HS-5 (cell line): ENCODE data around the gene KRTAP10-9.
"Not testable (repeated sequence)": the region's sequence is repeated elsewhere in the genome, so short reads cannot be mapped to it uniquely, and the experiment has no call there.

Source experiments
- DNase-seq: peaks from one replicate; pipeline ENCODE4 v3.0.0-alpha.2; 2012; ENCODE audit warnings: low read depth

KRTAP10-9 gene

DNA sequence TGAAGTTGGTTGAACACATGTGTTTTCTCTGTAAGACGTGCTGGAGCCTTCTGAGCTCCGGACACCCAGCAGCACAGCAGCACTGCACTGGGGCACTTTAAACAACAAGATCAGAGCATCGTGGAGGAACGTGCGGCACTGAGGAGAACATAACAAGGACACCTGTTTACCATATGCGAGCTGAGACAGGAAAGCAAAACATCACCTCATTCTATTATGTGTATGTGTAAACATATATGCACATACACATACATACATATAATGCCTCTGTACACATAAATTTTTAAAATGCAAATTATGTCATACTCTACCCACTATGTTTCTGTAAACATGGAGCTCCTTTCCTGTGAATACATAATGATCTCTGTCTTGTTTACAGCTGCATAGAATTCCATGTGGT lies 31.4 kb upstream of the KRTAP10-9 start:
- no peak for DNase-seq

DNA sequence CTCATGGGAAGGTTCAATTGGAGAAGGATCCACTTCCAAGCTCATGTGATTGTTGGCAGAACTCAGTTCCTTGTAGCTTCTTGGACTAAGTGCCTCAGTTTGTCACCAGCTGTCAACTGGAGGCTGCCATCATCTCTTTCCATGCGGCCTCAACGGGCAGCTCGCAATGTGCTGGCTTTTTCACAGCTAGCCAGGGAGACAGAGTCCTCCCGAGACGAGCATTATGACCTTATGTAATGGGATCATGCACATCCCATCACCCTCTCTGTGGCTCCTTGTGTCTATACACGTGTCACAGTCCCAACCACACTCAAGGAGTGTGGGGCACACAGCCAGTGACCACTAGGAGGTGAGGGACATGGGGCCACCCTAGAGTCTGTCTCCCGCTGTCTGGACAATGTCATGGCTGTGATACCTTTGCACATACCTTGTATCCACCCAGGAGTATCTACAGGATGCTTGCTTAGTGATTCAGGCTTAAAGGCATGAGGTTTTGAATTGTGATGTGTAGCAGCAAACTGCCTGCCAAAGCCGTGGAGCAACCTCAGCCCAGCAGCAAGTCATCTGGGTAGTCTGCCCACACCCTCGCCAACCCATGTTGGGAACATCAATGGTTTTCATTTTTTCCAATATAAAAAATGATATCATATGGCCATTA lies 30.7 kb upstream of the KRTAP10-9 start:
- no peak for DNase-seq

DNA sequence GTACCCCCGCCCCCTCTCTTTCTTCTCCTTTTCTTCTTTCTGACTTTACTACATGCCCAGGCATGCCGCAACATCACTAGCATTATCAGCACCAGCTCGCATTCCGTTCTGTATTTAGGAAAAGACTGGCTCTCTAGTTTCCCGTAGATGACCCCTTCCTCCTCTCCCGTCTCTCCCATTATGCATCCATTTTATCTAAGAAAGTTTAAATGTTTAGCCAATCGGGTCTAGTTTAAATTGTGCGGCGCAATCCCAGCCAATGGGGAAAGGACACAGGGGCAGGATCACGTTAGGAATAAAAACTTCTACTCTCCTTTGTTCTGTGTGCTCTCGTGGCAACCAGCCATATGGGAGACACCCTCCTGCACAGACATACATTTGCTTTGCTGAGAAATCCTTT lies 28.8 kb upstream of the KRTAP10-9 start:
- no peak for DNase-seq

DNA sequence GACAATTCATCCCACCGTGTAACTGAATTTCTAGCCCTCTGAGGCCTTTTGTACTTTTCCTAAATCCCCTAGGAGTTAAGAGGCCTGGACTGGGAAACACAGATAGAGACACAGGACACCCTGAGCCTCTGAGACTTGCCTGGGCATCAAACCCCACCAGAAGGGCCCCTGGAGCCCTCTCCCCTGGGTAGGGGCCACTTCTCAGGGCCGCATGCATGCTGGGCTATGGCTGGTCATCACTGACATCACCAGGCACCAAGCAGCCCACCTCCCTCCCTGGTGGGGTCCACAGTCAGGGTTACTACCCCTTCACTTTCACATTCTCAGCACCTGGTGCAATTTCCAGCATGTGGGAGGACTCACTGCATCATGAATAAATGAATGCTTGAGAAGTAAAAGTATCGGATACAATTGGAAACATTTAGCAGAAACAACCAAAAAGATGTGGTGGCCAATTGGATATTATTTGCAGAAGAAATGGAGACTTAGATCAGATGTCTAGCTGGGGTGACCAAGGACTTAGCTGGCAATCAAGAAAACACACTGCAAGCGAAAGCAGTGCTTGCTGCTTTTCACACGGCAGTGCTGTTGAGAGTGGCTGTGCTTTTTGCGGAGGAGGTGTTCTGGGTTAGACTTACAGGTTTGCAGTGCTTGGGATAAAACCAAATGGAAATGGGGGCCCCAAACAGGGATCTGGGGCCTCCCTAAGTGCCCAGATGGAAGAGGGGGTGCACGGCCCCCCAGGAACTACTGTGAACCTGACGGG lies 27.4 kb upstream of the KRTAP10-9 start:
- DNase-seq = no peak

DNA sequence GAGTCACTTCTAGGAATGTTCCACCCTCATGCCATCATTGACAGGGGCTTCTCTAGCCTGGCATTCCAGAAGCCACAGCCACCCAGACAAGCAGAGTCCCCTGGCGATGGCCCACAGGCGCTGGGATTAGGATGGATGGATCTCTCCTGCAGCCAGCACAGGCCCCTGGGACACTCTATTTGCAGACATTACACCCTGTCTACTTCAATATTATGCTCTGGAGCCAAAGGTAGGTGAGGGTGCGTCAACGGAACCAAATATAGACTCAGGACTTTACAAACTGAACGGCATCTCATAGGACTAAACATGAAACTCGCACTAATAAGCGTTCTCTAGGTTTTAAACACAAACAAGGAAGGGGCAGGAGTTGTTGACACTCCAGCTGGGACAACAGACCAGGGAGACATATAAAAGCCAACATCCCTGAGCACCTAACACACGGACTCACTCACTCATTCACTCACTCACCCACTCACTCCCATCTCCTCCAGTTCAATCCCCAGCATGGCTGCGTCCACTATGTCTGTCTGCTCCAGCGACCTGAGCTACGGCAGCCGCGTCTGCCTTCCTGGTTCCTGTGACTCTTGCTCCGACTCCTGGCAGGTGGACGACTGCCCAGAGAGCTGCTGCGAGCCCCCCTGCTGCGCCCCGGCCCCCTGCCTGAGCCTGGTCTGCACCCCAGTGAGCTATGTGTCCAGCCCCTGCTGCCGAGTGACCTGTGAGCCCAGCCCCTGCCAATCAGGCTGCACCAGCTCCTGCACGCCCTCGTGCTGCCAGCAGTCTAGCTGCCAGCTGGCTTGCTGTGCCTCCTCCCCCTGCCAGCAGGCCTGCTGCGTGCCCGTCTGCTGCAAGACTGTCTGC lies 26.5 kb upstream of the KRTAP10-9 start, which contains the start of gene KRTAP10-7:
TSS of gene KRTAP10-7 (plus strand) at position 480 of the 861 bp plus-strand sequence. CDS start at position 505, 25 bp downstream.
- DNase-seq = not testable (repeated sequence)

DNA sequence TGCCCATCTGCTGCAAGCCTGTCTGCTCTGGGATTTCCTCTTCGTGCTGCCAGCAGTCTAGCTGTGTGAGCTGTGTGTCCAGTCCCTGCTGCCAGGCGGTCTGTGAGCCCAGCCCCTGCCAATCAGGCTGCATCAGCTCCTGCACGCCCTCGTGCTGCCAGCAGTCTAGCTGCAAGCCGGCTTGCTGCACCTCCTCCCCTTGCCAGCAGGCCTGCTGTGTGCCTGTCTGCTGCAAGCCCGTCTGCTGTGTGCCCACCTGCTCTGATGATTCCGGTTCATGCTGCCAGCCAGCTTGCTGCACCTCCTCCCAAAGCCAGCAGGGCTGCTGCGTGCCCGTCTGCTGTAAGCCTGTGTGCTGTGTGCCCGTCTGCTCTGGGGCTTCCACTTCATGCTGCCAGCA lies 25.8 kb upstream of the KRTAP10-9 start:
- DNase-seq = not testable (repeated sequence)

DNA sequence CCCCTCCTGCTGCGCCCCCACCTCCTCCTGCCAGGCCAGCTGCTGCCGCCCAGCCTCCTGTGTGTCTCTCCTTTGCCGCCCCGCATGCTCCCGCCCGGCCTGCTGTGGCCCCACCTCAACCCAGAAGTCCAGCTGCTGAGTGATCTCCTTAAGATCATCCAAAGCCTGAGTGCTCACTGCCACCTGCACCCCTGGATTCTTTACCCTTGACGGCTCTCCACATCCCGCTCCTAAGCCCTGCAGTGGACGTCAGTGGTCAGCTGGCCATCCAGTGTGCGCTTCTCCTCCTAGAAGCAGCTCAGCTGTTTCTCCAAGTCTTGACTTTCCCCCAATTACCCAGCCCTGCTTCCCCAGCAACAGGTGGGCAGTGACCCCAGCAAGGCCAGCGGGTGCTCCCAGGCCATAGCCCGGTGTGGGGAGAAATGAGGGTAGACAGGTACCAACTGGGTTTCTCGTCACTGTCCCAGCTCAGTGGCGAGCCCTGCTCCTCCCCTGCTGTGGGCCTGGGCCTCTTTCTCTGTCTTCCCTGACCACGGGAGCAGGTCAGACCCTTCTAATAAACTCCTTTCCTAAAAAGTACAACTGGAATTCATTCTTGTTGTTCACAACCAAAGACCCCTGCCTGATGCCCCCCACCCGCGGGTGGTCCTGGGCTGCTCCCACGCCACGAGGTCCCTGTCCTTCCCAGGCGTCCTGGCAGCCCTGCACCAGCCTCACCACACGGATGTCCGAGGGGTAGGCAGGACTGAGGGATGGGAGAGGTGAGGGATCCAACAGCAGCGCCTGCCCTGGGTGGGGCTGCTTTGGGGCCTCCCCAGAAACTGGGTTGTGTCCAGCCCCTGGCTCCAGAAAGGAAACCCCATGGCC lies 25.1 kb upstream of the KRTAP10-9 start:
- DNase-seq = no peak

DNA sequence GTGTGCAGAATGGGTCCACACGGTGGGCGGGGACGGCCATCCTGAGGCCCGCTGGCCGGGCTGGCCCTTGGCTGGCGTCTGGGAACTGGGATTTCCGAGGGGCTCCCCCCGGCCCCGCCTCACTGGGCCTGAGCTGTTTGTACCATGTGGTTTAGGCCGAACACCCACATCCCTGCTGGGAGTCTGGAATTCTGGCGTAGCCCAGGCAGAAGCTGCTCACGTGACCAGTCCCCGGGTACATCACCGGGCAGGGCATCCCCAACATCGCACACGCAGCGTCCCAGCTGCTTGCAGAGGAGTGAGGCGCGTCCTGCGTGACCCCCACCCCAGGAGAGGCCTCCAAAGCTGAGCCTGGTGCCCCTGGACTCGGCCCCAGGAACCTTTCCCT lies 24.4 kb upstream of the KRTAP10-9 start:
- no peak for DNase-seq

DNA sequence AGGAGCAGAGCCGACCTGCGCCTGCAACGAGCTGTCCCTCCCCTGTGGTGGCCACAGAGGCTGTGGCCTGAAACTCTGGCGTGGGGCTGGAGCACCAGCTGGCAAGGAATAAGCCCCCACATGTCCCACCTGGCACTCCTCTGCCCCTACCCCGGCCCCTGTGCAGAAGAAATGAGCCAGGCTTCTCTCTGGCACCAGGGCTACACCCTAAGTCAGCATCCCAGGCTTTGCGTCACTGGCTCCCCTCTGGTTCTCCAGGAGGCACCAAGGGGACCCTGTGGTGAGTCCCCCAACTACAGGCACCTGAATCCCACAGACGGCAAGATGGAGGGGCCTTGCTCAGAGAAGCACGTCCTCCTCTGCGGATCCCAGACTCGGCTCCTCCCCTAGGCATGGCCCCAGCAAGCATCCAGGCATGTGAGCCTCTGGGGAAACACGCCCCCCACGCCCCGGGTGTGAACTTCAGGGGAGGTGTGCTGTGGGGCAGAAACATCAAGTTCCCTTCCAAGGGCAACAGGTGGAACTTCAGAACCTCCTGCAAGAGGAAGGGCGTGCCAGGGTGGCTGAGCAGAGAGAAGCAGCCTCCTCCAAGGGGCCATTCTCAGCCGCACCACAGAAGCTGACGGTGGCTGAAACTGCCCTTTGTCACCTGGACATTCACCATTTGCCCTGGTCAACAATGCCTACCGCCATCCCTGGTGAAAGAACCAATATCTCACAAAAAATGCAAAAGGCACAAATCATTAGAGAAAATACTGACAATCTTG lies 23.6 kb upstream of the KRTAP10-9 start:
- DNase-seq = no peak

DNA sequence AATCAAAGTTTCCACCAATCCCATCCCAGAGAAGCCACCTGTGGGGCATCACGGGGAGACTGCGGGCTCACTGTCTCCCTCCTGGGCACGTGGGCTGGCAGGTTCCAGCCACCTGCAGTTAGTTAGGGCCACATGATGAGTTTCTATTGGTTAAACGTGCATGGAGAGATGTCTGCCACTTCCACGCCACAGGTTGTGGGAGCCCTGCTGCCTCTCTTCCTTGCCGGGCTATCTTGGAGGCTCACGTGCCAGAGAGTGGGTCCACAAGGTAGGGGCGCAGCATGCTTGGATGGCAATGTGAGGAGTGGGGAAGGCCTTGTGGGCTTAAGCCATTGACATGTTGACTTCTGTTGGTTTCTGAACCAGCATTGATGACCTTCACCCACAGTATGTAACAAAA lies 23.0 kb upstream of the KRTAP10-9 start:
- DNase-seq = no peak

DNA sequence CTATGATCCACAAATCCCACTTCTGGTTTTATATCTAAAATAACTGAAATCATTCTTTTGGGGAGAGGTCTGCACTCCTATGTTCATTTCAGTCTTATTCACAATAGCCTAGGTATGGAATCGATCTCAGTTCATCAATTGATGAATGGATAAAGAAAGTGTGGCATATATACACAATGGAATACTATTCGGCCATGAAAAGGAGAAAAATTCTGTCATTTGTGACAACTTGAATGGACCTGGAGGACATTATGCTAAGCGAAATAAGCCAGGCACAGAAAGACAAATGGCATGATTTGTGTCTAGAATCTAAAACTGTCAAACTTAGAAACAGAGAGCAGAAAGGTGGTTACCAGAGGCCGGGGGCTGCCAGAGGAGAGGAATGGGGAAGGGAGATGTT lies 20.4 kb upstream of the KRTAP10-9 start:
- no peak for DNase-seq

DNA sequence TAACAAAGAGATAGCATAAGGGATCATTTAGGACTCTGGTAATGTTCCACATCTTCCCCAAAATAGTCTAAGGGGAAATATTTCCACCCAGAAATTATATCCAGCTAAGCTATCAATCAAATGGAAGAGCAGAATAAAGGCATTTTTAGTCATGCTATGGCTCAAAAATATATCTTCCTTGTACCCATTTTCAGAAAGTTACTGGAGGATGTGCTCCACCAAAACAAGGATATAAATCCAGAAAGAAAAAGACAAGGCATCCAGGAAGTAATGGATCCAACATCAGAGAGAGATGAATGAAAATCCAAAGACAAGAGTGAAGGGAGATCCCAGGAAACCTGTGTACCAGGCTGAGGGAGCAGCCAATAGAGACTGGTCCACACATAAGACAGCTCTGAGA lies 17.7 kb upstream of the KRTAP10-9 start:
- DNase-seq = no peak

DNA sequence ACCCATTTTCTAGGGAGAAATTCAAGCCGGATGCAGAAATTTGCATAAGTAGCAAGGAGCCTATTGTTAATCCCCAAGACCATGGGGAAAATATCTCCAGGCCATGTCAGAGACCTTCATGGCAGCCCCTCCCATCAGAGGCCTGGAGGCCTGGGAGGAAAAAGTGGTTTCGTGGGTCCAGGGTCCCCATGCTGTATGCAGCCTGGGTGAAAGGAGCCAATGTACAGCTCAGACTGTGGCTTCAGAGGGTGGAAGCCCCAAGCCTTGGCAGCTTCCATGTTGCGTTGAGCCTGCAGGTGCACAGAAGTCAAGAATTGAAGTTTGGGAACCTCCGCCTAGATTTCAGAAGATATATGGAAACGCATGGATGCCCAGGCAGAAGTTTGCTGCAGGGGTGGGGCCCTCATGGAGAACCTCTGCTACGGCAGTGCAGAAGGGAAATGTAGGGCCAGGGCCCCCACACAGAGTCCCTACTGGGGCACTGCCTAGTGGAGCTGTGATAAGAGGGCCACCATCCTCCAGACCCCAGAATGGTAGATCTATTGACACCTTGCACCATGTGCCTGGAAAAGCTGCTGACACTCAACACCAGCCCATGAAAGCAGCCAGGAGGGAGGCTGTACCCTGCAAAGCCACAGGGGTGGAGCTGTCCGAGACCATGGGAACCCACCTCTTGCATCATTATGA lies 16.6 kb upstream of the KRTAP10-9 start:
- not testable (repeated sequence) for DNase-seq

DNA sequence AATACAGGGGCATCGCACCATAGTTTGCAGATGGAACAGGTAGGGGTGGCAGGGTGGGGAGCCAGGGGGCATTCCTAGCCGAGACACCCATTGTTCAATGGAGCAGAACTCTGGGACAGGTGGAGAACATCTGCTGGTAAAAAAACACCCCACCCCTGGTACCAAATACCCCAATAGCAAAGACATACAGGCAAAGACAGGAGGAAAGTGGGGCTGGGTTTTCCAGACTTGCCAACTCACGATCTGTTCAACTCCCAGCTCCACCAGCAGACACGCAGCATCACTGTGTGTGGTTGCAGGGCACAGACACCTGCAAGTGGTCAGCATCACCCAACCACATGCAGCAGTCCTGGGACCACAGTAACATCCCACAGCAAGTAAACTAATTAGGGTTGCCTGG lies 15.3 kb upstream of the KRTAP10-9 start:
- DNase-seq = no peak

DNA sequence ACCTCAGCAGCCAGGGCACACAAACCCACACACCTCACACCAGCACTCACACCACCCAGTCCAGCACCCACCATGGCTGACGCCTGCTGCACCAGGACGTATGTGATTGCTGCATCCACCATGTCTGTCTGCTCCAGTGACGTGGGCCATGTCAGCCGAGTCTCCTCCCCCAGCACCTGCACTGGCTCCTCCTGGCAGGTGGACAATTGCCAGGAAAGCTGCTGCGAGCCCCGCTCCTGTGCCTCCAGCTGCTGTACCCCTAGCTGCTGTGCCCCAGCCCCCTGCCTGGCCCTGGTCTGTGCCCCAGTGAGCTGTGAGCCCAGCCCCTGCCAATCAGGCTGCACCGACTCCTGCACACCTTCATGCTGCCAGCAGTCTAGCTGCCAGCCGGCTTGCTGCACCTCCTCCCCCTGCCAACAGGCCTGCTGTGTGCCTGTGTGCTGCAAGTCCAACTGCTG lies 14.8 kb upstream of the KRTAP10-9 start, which contains the start of gene KRTAP10-8:
TSS of gene KRTAP10-8 (plus strand) at position 51 of the 458 bp plus-strand sequence. CDS start at position 73, 22 bp downstream.
- no peak for DNase-seq

DNA sequence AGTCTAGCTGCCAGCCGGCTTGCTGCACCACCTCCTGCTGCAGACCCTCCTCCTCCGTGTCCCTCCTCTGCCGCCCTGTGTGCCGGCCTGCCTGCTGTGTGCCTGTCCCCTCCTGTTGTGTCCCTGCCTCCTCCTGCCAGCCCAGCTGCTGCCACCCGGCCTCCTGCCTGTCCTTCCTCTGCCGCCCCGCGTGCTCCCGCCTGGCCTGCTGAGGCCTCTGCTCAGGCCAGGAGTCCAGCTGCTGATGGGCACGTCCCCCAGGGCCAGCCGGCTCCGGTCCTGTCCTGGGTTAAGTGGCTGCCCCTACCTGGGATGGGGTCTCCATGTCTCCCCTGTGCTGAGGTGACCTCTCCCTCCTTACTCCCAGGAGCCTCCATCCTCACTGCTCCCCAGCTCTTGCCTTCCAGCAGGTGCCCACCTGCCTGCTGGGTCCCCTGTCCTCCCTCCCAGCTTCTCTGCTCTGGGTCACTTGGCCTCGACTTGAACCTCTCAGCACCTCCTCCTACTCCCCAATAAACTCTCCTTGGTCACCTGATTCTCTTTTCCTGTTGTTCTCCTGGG lies 14.1 kb upstream of the KRTAP10-9 start:
- DNase-seq = no peak

DNA sequence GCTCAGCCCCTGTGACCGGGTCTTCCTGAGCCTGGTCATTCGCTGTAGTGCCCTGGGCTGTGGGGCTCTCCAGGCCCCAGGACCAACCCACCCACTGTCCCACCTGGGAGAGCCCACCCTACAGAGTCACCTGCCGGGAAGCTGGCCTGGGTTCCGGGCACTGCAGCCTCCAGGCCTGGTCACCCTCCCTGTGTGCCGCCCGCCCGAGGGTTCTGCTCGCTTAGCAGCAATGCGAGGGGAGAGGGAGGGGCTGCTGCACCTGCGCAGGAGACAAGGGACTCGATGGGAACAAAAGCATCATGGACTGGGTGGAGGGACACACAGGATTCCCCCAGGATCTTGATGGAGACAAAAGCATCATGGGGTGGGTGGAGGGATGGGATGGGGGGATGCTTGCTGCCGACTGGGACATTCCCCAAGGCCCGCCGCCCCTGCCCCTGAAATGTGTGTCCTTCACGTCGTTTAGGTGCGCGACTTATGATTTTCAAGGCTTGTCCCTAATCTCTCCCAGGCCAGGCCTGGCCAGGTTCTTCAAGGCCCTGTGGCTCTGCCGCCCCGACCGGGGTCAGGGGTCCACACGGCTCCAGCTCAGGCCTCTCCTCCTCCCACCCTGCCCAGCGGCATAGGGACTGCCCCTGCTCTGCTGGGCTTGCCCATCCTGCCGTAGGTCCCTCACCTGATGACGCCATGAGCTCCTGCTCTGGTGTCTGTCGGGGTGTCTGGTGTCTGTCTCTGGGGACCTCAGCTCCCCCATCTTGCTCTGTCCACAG lies 13.3 kb upstream of the KRTAP10-9 start:
- no peak for DNase-seq

DNA sequence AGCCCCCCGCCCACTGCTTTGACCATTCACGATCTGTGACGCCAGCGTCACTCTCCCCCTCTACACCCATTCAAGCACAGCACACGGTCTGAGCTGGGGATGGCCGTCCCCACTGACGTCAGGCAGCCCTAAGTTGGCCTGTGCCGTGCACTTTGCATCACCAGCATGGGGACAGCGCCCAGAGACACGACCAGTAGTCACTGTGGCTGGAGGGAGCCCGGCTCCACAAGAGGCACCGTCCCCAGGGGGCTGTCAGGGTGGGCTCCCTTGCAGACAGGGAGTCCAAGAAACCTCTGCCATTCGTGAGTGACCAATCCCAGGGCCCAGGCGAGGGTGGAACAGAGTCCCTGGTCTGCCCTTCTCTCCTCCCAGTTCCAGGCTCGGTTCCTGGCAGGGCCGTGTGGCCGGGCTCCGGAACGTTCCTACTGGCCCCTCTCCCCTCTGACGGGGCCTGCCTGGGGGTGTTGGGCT lies 12.7 kb upstream of the KRTAP10-9 start:
- no peak for DNase-seq

DNA sequence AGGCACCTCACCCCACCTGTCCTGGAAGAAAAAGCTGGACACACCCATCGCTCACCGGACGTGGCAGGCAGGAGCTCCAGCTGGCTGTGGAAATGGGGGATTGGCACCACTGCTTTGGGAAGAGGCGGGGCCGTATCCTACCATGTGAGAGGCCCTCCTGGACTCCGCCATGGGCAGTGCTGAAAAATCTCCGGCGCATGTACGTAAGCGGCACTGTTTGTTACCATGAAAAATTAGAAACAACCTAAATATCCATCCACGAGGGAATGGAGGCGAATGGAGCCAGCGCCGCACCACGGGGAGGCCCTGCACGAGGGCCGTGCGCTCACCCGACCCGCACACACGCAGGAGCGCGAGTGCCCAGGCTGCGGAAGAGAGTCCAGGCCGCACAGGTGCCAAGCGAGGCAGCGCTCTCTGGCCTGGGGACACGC lies 11.9 kb upstream of the KRTAP10-9 start:
- DNase-seq = no peak
